H9 (cell line): ENCODE measurements around the gene RASGEF1C. TPM values are rescaled to one million over a fixed set of nuclear protein-coding genes. Genes with fewer than 3 reads are reported as not detected.

Experiments
- DNase-seq: peaks from one replicate; pipeline ENCODE4 v3.0.0-alpha.2; 2017
- H2AFZ ChIP-seq: one replicate; pipeline ENCODE4 v1.6.1; 2013; ENCODE audit warnings: mild to moderate bottlenecking, low read length, control low read depth, moderate library complexity
- H2AK5ac ChIP-seq: 2 replicates; pipeline ENCODE4 v1.6.1; 2013; ENCODE audit warnings: low read length, control low read depth, mixed read lengths; ENCODE audit not compliant: insufficient read length
- H2BK120ac ChIP-seq: one replicate; pipeline ENCODE4 v1.6.1; 2013; ENCODE audit warnings: low read depth, mild to moderate bottlenecking, low read length, control low read depth, inconsistent platforms; ENCODE audit not compliant: poor library complexity, severe bottlenecking
- H2BK12ac ChIP-seq: 2 replicates; pipeline ENCODE4 v1.6.1; 2013; ENCODE audit warnings: low read length, control low read depth, mixed read lengths, low read depth; ENCODE audit not compliant: insufficient read length
- H2BK15ac ChIP-seq: 2 replicates; pipeline ENCODE4 v1.6.1; 2013; ENCODE audit warnings: low read depth, low read length, control low read depth
- H2BK20ac ChIP-seq: one replicate; pipeline ENCODE4 v1.6.1; 2013; ENCODE audit warnings: low read depth, mild to moderate bottlenecking, low read length, control low read depth, inconsistent platforms; ENCODE audit not compliant: poor library complexity, severe bottlenecking
- H2BK5ac ChIP-seq: 2 replicates; pipeline ENCODE4 v1.6.1; 2013; ENCODE audit warnings: low read length, control low read depth, mixed read lengths; ENCODE audit not compliant: insufficient read length
- H3K14ac ChIP-seq: 2 replicates; pipeline ENCODE4 v1.6.1; 2013; ENCODE audit warnings: low read length, control low read depth; ENCODE audit not compliant: insufficient read depth
- H3K18ac ChIP-seq: 2 replicates; pipeline ENCODE4 v1.6.1; 2013; ENCODE audit warnings: low read depth, mild to moderate bottlenecking, mixed read lengths, low read length, control low read depth; ENCODE audit not compliant: insufficient read length
- H3K23ac ChIP-seq: 2 replicates; pipeline ENCODE4 v1.6.1; 2013; ENCODE audit warnings: low read length, control low read depth, mixed read lengths, low read depth; ENCODE audit not compliant: insufficient read length
- H3K23me2 ChIP-seq: 2 replicates; pipeline ENCODE4 v1.6.1; 2013; ENCODE audit warnings: low read depth, mild to moderate bottlenecking, mixed read lengths, low read length, control low read depth; ENCODE audit not compliant: insufficient read length, poor library complexity, severe bottlenecking
- H3K27ac ChIP-seq: 2 replicates; pipeline ENCODE4 v1.5.1; 2013; ENCODE audit warnings: low read length, control low read depth, mixed read lengths, low read depth; ENCODE audit not compliant: insufficient read length
- H3K27me3 ChIP-seq: 2 replicates; pipeline ENCODE4 v1.6.1; 2013; ENCODE audit warnings: low read length, control low read depth, inconsistent platforms; ENCODE audit not compliant: insufficient read depth
- H3K4ac ChIP-seq: 2 replicates; pipeline ENCODE4 v1.6.1; 2013; ENCODE audit warnings: low read depth, mild to moderate bottlenecking, control low read depth, inconsistent platforms, low read length, moderate library complexity
- H3K4me1 ChIP-seq: 2 replicates; pipeline ENCODE4 v1.6.1; 2013; ENCODE audit warnings: low read length, control low read depth, inconsistent platforms; ENCODE audit not compliant: insufficient read depth
- H3K4me2 ChIP-seq: 2 replicates; pipeline ENCODE4 v1.6.1; 2013; ENCODE audit warnings: low read length, control low read depth, mixed read lengths; ENCODE audit not compliant: insufficient read length, insufficient read depth
- H3K56ac ChIP-seq: 2 replicates; pipeline ENCODE4 v1.6.1; 2013; ENCODE audit warnings: low read depth, mild to moderate bottlenecking, mixed read lengths, low read length, control low read depth; ENCODE audit not compliant: insufficient read length
- H3K79me1 ChIP-seq: 2 replicates; pipeline ENCODE4 v1.6.1; 2013; ENCODE audit warnings: low read depth, mild to moderate bottlenecking, moderate library complexity, low read length, control low read depth, inconsistent platforms; ENCODE audit not compliant: insufficient read depth, poor library complexity, severe bottlenecking
- H3K79me2 ChIP-seq: 2 replicates; pipeline ENCODE4 v1.6.1; 2013; ENCODE audit warnings: low read length, control low read depth, inconsistent platforms; ENCODE audit not compliant: insufficient read depth
- H3K9ac ChIP-seq: 2 replicates; pipeline ENCODE4 v1.6.1; 2013; ENCODE audit warnings: low read length, control low read depth, mixed read lengths; ENCODE audit not compliant: insufficient read length; ENCODE audit errors: extremely low read depth
- H3K9me3 ChIP-seq: one replicate; pipeline ENCODE4 v1.6.1; 2013; ENCODE audit warnings: low read depth, low read length, inconsistent platforms; ENCODE audit not compliant: control insufficient read depth
- H3T11ph ChIP-seq: one replicate; pipeline ENCODE4 v1.6.1; 2013; ENCODE audit warnings: mild to moderate bottlenecking, low read length, control low read depth, inconsistent platforms
- H4K20me1 ChIP-seq: one replicate; pipeline ENCODE4 v1.6.1; 2013; ENCODE audit not compliant: control insufficient read depth, insufficient read length, insufficient read depth
- H4K5ac ChIP-seq: 2 replicates; pipeline ENCODE4 v1.6.1; 2013; ENCODE audit warnings: low read depth, mild to moderate bottlenecking, mixed read lengths, low read length, control low read depth; ENCODE audit not compliant: insufficient read length
- H4K8ac ChIP-seq: replicated peaks from 2 replicates; pipeline ENCODE4 v1.6.1; 2013; ENCODE audit warnings: low read length, control low read depth, mixed read lengths, low read depth; ENCODE audit not compliant: insufficient read length
- H4K91ac ChIP-seq: 2 replicates; pipeline ENCODE4 v1.6.1; 2013; ENCODE audit warnings: low read depth, mild to moderate bottlenecking, moderate library complexity, mixed read lengths, low read length, control low read depth; ENCODE audit not compliant: insufficient read length
- H3K27ac Mint-ChIP-seq, 3 experiments: 2 replicates in 2 of 3; 3 replicates in 1 of 3; pipeline ENCODE4 v1.8.0; 2020 to 2021; ENCODE audit warnings: mixed read lengths in 3 of 3, mild to moderate bottlenecking in 1 of 3, moderate library complexity in 1 of 3
- H3K27me3 Mint-ChIP-seq: 2 replicates; pipeline ENCODE4 v1.8.0; 2021; ENCODE audit warnings: low read depth, mild to moderate bottlenecking, moderate library complexity, mixed read lengths
- H3K36me3 Mint-ChIP-seq, 3 experiments: 2 replicates in 2 of 3; 3 replicates in 1 of 3; pipeline ENCODE4 v1.8.0; 2020 to 2021; ENCODE audit warnings: low read depth in 3 of 3, mixed read lengths in 3 of 3; ENCODE audit not compliant: insufficient read depth in 1 of 3
- H3K4me1 Mint-ChIP-seq, 2 experiments: 2 replicates each; pipeline ENCODE4 v1.8.0; 2020; ENCODE audit warnings: mixed read lengths in 2 of 2
- H3K4me3 Mint-ChIP-seq, 2 experiments: 2 replicates in 1 of 2; 3 replicates in 1 of 2; pipeline ENCODE4 v1.8.0; 2020 to 2021; ENCODE audit warnings: mild to moderate bottlenecking in 2 of 2, mixed read lengths in 2 of 2, moderate library complexity in 1 of 2
- H3K9me3 Mint-ChIP-seq, 2 experiments: 2 replicates in 1 of 2; 3 replicates in 1 of 2; pipeline ENCODE4 v1.8.0; 2020; ENCODE audit warnings: mild to moderate bottlenecking in 2 of 2, mixed read lengths in 2 of 2, moderate library complexity in 1 of 2
- WGBS: extraction: QIAGEN DNeasy Blood & Tissue Kit; methylation state at CpG from one replicate; pipeline ENCODE4 v1.1.7; 2013; ENCODE audit warnings: missing lambda C conversion rate, low lambda C conversion rate, mixed read lengths; ENCODE audit not compliant: insufficient read length; ENCODE audit errors: extremely low coverage; 5-methylcytosine and 5-hydroxymethylcytosine counted together
- total RNA-seq: library from RNA; stranded (reverse); gene quantifications from 2 replicates; pipeline ENCODE4 v1.2.1, GENCODE V29; 2021
- TF ChIP-seq, protein P1 (sequence below): fragments of 200-600 bp; sonication (generic); conservative IDR thresholded peaks from 3 replicates; pipeline ENCODE4 v1.8.0; 2021; ENCODE audit warnings: antibody characterized with exemption, mild to moderate bottlenecking

RASGEF1C gene
- total RNA-seq, 1 experiment from 2014 or later, result 0.83 TPM

GRCh38 chr5:180162304-180162661 lies 46.7 kb downstream of the RASGEF1C start:
- Mint-ChIP-seq H3K36me3 (no peaks in the 10 kb centered on the region), H3K4me1 (no peaks in the 10 kb centered on the region), H3K9me3 (no peaks in the 10 kb centered on the region; a peak in 2 of 5 replicates), H3K27ac (no peak overlapping the region), H3K27me3 (peaks cover 6% of the 10 kb centered on the region), H3K4me3 (no peak overlapping the region)
- TF ChIP-seq, protein P1, sequence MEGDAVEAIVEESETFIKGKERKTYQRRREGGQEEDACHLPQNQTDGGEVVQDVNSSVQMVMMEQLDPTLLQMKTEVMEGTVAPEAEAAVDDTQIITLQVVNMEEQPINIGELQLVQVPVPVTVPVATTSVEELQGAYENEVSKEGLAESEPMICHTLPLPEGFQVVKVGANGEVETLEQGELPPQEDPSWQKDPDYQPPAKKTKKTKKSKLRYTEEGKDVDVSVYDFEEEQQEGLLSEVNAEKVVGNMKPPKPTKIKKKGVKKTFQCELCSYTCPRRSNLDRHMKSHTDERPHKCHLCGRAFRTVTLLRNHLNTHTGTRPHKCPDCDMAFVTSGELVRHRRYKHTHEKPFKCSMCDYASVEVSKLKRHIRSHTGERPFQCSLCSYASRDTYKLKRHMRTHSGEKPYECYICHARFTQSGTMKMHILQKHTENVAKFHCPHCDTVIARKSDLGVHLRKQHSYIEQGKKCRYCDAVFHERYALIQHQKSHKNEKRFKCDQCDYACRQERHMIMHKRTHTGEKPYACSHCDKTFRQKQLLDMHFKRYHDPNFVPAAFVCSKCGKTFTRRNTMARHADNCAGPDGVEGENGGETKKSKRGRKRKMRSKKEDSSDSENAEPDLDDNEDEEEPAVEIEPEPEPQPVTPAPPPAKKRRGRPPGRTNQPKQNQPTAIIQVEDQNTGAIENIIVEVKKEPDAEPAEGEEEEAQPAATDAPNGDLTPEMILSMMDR, result no peak
- Histone ChIP-seq H2BK12ac (no peak overlapping the region), H2AK5ac (no peak overlapping the region), H3K4me1 (no peaks in the 10 kb centered on the region), H3K14ac (no peak overlapping the region), H4K8ac (no peak overlapping the region), H3K56ac (no peak overlapping the region), H3K9ac (no peak overlapping the region), H3K23me2 (no peaks in the 10 kb centered on the region), H3K4ac (no peak overlapping the region), H2BK15ac (no peak overlapping the region), H3T11ph (no peak overlapping the region), H4K5ac (no peak overlapping the region), H3K4me2 (no peak overlapping the region), H4K20me1 (no peaks in the 10 kb centered on the region), H2BK20ac (no peak overlapping the region), H3K18ac (no peak overlapping the region), H3K27ac (no peak overlapping the region), H3K23ac (no peak overlapping the region), H2AFZ (no peak overlapping the region), H3K27me3 (no peaks in the 10 kb centered on the region), H2BK5ac (no peak overlapping the region), H3K79me1 (no peaks in the 10 kb centered on the region), H3K9me3 (no peaks in the 10 kb centered on the region), H3K79me2 (no peaks in the 10 kb centered on the region), H4K91ac (no peak overlapping the region), H2BK120ac (no peak overlapping the region)
- WGBS, result no CpG with 5 or more reads among the region's 5 CpGs
- DNase-seq, result no peak
